Kidney (tissue), 14 donors: ENCODE measurements around the gene HOXA3. TPM values are rescaled to one million over a fixed set of nuclear protein-coding genes. Genes with fewer than 3 reads are reported as not detected.
A peak's percentile ranks its signal among the peaks of the same experiment; 100 is the strongest.

Experiments used
- DNase-seq, 5 donors: peaks; one replicate each; pipeline ENCODE4 v3.0.0-alpha.2; 2013 to 2020
- FAIRE-seq: peaks from 2 replicates; lab custom pipeline; 2012; peaks lifted over from hg19 to GRCh38; lab: Jason Lieb, UNC
- H3K27ac ChIP-seq, 2 donors: one replicate each; pipeline ENCODE4 v1.7.0; 2013; ENCODE audit warnings: low read depth in 2 of 2, low read length in 2 of 2, inconsistent platforms in 1 of 2
- H3K27me3 ChIP-seq: one replicate; pipeline ENCODE4 v1.7.1; 2013; ENCODE audit warnings: low read length, inconsistent platforms; ENCODE audit not compliant: control insufficient read depth, insufficient read depth
- H3K36me3 ChIP-seq, 3 donors: one replicate each; pipeline versions ENCODE4 v1.7.0 to v1.7.1; 2013; ENCODE audit warnings: low read length in 3 of 3, control low read depth in 1 of 3, inconsistent platforms in 1 of 3; ENCODE audit not compliant: insufficient read depth in 3 of 3, control insufficient read depth in 2 of 3
- H3K4me1 ChIP-seq, 3 donors: one replicate each; pipeline versions ENCODE4 v1.7.0 to v1.7.1; 2013; ENCODE audit warnings: low read length in 3 of 3, inconsistent platforms in 1 of 3, low read depth in 1 of 3; ENCODE audit not compliant: control insufficient read depth in 2 of 3, insufficient read depth in 2 of 3
- H3K4me3 ChIP-seq, 3 donors: one replicate each; pipeline versions ENCODE4 v1.7.0 to v1.8.1; 2013; ENCODE audit warnings: low read length in 3 of 3, control low read depth in 1 of 3, inconsistent platforms in 1 of 3
- H3K9ac ChIP-seq, 3 donors: one replicate each; pipeline versions ENCODE4 v1.7.0 to v1.7.1; 2013; ENCODE audit warnings: low read length in 3 of 3, control low read depth in 1 of 3, inconsistent platforms in 1 of 3
- H3K9me3 ChIP-seq, 3 donors: one replicate each; pipeline versions ENCODE4 v1.7.0 to v1.7.1; 2013; ENCODE audit warnings: low read length in 3 of 3, control low read depth in 1 of 3, inconsistent platforms in 1 of 3; ENCODE audit not compliant: control insufficient read depth in 2 of 3, insufficient read depth in 1 of 3
- intact Hi-C: fragments of 100-400 bp; cut with DNase I; formaldehyde crosslinking; loops from one replicate; pipeline ENCODE4 v1.11.1; 2022
- polyA plus RNA-seq: library from polyadenylated mRNA; stranded (reverse); fragments of 350-450 nt; fragmentation: Illumina TruSeq; extraction: RNeasy Lipid Tissue Mini Kit (QIAGEN cat#74804); gene quantifications from one replicate; pipeline ENCODE4 v1.2.3, GENCODE V29; 2014; ENCODE audit warnings: low read depth, low replicate concordance; ENCODE audit not compliant: insufficient read depth
- total RNA-seq: library from RNA; stranded (reverse); fragmentation: NEBNext Ultra II Directional; extraction: Animal tissue kit (Norgen Biotek cat#: 25700); gene quantifications from one replicate; pipeline ENCODE4 v1.2.1, GENCODE V29; 2021
- TF ChIP-seq, protein P1 (sequence below): IDR thresholded peaks from 3 replicates; pipeline ENCODE4 v1.5.1; 2012; ENCODE audit warnings: mild to moderate bottlenecking, moderate library complexity, borderline replicate concordance; ENCODE audit not compliant: insufficient read depth; ENCODE audit errors: extremely low read depth
- donor health status: control.
- donor health status: control.
- donor health status: control.
- donor health status: control.
- donor health status: control.
- donor health status: DM: yes; HTN: yes; CAD: no.
- donor health status: Normal renal cell carcinoma (clear cell type).

HOXA3 gene
- total and polyA plus RNA-seq, 2 donors from 2014 or later = 6.3 to 21.2 TPM

DNA sequence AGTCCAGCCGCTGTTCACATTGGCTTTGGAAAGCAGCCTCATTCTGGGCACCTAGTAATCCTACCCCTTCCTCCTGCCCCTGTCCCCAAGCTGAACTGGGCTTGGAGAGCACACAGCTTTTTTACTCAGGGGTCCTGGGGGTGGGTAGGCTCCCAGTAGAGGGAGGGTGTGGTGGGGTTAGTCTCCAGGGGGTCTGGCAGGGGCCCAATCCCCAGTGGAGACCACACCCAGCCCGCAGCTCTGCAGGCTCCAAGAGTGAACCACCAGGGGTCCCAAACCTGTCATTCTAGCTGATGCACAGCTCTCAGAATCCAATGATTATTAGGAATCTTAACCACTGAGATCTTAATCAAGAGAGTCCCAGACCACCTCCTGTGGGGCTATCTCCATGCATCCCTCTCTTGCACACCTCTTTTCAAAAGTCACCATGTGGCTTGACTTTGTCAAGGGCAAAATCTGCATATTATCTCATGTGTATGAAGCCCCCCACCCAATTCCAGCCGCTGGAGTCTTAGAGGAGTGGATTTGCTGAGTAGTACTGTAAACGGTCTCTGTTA, 30.0 kb upstream of the HOXA3 start:
- DNase-seq (peak in 4 of 5 donors; percentile 50 to 68 (median 60)), FAIRE-seq (no peak)
- Histone ChIP-seq H3K27ac (peak overlapping the region; percentile 19 to 29), H3K9ac (peak overlapping the region; percentile 13 to 85 (median 40)), H3K36me3 (no peaks in the 10 kb centered on the region), H3K4me1 (peaks cover 0 to 6% (median 0%) of the 10 kb centered on the region in 3 donors), H3K4me3 (peak overlapping the region in 2 of 3 donors; percentile 54 to 85), H3K27me3 (no peaks in the 10 kb centered on the region), H3K9me3 (no peaks in the 10 kb centered on the region)
- intact Hi-C loops = no loop called here
- TF ChIP-seq, protein P1, sequence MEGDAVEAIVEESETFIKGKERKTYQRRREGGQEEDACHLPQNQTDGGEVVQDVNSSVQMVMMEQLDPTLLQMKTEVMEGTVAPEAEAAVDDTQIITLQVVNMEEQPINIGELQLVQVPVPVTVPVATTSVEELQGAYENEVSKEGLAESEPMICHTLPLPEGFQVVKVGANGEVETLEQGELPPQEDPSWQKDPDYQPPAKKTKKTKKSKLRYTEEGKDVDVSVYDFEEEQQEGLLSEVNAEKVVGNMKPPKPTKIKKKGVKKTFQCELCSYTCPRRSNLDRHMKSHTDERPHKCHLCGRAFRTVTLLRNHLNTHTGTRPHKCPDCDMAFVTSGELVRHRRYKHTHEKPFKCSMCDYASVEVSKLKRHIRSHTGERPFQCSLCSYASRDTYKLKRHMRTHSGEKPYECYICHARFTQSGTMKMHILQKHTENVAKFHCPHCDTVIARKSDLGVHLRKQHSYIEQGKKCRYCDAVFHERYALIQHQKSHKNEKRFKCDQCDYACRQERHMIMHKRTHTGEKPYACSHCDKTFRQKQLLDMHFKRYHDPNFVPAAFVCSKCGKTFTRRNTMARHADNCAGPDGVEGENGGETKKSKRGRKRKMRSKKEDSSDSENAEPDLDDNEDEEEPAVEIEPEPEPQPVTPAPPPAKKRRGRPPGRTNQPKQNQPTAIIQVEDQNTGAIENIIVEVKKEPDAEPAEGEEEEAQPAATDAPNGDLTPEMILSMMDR = no peak

DNA sequence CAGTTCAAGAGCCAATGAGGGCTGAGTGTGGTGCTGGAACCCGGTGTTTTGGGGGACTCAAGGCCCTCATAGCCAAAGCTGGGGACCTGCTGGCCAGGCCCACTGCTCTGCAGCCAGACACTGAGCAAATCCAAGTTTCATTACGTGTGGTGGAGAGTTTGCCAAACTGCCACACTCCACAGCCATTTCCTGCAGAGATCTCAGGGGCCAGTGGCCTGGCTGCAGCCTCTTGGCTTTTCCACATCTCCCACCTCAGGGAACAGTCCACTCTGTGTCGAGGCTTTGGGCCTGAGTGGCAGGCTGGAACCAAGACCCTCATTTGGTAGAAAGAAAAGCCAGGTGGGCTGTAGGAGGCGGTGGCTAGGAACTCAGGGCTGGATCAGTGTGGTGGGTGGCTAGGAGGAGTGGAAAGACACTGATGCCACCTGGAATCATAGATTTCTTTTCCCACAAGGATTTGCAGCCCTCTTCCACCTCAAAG, 29.5 kb upstream of the HOXA3 start:
- peak overlapping the region in 1 of 3 donors; percentile 26 for H3K9ac ChIP-seq
- H3K27ac ChIP-seq = peak overlapping the region in 1 of 2 donors; percentile 29
- no peak for FAIRE-seq
- no peaks in the 10 kb centered on the region for H3K27me3 ChIP-seq
- H3K4me1 ChIP-seq = peaks cover 0 to 6% (median 0%) of the 10 kb centered on the region in 3 donors
- H3K36me3 ChIP-seq = no peaks in the 10 kb centered on the region
- no peaks in the 10 kb centered on the region for H3K9me3 ChIP-seq
- intact Hi-C loops = no loop called here
- H3K4me3 ChIP-seq = peak overlapping the region in 1 of 3 donors; percentile 85
- peak in 3 of 5 donors; percentile 33 to 54 (median 52) for DNase-seq
- TF ChIP-seq, protein P1 = no peak

DNA sequence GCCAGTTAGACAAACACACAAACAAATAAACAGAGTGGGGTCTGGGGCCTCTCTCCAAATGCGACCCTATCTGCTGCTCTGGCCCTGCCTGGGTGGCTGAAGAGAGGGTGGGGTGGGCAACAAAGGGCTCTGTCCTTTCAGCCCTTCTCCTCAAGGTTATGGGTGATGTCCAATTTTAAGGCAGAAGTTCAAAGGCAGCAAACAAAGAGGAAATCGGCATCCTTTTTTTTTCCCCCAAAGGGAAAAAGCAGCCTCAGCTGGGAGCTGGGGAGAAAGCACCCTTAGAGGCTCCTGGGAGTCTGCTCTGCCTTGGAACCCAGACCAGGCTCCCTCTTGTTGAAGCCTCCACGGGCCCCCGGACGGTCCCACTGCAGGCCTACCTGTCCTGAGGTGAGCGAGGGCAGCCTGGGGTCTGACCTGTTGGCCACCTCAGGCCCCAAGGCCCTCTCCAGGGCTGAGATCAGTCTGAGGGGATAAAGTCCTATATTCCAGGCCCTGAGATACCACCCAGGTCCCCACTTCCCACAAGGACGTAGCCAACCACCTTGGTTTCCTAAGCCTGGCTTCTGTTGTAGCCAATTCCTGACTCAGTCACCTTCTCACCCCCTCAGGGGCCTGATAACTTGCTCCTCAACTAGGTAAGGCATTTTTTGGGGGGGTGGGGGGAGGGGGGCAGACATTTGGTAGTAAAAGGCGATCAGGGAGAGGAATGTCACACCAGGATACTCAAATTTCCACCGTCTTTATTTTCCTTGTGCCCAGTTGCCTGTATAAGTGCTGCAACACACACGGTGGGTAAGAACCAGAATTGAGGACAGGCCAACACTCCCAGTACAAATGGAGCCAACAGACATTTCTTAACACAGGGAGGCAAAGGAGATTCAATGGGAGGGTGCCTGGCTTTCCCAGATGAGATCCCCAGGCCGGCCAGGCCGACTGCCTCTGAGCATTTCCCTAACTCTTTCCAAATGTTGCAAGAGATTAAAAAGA, 28.3 kb upstream of the HOXA3 start:
- peak overlapping the region in 2 of 3 donors; percentile 26 to 42 for H3K9ac ChIP-seq
- TF ChIP-seq, protein P1 = no peak
- DNase-seq (peak in 4 of 5 donors; percentile 61 to 73 (median 68)), FAIRE-seq (no peak)
- peak overlapping the region; percentile 60 to 94 for H3K27ac ChIP-seq
- H3K36me3 ChIP-seq = no peaks in the 10 kb centered on the region
- H3K27me3 ChIP-seq = no peaks in the 10 kb centered on the region
- H3K4me1 ChIP-seq = peaks cover 0 to 6% (median 0%) of the 10 kb centered on the region in 3 donors
- intact Hi-C loops = no loop called here
- H3K9me3 ChIP-seq = no peaks in the 10 kb centered on the region
- H3K4me3 ChIP-seq = peak overlapping the region in 1 of 3 donors; percentile 31
